GM19238 (cell line): ENCODE results near the gene RCOR2.
"Not testable (repeated sequence)": the region's sequence is repeated elsewhere in the genome, so short reads cannot be mapped to it uniquely, and the experiment has no call there.

Experiments
- DNase-seq: peaks from one replicate; pipeline ENCODE4 v3.0.0; 2011; ENCODE audit warnings: low spot score; ENCODE audit not compliant: insufficient read length

RCOR2 gene

DNA sequence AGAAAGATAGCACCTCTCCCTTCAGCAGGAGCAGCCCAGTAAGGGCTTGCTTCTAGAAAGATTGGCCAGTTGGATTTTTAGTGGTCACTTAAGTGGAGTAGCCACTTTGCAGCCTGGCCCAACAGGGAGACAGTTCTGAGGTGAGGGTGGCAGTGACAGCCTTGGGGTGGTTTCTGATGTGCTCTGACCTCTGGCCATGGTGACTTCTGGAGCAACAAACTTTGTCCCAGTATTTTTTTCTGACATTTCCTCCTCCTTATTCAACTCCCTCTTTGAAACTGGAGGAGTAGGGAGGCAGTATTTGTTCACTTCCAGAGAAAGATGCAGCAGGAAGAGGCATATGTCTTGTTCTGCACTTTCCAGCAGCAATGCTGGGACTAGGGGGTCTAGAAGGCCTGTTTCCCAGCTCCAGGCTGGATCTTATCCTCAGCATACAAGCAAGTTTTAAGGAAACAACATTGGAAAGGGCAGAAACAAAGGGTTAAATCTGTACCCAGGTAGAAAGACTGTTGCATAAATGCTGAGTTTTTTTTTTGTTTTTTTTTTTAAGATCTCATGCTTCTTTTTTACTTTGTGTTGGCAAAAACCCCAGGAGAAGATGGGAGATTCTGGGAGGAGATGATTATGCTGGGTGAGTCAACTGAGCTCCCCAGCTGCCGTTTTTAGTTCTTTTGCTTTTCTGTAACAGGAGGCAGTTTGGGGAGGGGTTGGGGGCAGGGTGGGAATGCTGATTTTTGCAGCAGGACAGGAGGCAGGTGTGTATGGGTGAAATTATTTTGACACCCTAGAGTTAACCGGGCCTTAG, 37.2 kb downstream of the RCOR2 start:
- no peak for DNase-seq

DNA sequence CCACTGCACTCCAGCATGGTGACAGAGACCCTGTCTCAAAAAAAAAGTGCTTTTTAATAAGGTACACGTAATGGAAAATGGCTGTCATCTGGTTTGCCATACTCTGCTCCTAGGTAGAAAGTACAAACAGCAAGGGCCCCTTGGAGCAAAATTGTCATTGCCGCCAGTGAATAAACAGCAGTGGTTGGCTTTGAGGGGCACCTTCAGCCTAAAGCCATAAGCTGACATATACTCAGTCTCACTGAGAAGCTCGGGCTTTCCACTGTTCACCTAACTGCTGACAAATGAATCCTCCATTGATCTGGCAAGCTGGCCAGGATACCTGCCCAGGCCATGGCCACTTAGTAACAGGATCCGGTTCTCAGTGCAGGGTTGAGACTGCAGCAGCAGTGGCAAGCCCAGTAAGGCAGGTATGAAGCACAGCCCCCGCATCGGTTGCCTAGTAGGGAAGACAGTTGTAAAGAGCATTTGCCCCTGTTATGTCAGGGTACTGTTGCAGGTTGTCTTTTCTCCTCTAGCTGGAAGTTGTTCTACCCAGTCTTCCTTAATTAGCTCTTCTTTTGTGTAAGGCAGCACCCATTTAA, 39.2 kb downstream of the RCOR2 start:
- DNase-seq, result no peak

DNA sequence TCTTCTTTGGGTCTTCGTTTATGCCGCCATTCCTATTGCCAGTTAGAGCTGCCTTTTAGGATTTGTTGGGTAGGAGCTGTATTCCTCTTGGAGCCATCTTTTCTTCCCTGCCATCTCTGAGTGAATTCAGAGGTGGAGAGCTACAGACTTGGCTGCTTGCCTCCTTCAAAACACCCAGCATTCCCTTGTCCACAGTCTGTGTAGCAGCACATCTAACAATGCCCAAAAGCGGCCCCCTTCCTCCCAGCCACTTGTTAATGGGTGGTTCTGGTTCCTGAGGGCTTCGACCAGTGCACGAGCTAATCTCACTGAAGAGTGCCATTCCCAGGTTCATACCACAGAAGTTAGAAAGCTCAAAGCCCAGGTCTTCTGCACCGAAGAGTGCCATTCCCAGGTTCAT, 40.3 kb downstream of the RCOR2 start:
- no peak for DNase-seq

DNA sequence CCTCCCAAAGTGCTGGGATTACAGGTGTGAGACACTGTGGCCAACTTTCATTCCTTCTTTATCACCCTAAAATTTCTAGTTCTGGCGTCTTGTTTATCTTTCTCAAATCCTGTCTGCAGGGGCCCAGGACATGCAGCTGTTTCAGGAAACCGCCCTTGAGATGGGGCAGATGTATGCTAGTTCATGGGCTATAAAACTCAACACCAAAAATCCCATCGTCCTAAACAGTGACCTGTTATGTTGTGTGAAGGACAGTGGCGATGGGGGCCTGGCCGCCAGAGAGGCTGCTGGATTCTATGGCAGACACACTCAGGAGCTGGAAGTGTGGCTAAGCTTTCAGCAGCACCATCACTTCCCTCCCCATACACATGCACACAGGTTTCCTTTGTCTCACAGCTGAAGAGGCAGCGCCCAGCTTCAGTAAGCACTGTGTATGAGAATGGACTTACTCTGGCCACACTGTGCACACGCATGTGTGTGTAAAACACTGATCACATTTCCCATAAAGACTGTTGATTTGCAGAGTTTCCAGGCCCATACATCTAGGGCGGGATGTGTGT, 41.4 kb downstream of the RCOR2 start:
- DNase-seq, result no peak

DNA sequence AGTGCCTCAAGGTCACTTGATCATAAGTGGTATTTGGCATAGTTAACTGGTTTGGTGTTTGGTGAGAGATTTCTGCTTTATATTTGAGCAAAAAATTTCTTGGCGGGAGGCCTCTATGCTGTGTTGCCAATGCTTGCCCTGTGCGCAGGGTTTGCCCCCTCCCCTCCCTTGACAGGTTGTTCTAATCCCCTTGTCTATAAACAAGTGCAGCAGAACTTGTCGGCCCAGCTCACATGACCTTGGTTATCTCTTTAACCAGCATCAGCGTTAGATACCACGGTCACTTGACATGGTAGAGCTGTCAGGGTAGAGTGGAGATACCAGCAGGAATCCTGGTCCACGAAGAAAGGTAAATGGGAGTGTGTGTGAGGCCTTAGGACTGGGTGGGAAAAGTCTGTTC, 42.5 kb downstream of the RCOR2 start:
- DNase-seq, result no peak

DNA sequence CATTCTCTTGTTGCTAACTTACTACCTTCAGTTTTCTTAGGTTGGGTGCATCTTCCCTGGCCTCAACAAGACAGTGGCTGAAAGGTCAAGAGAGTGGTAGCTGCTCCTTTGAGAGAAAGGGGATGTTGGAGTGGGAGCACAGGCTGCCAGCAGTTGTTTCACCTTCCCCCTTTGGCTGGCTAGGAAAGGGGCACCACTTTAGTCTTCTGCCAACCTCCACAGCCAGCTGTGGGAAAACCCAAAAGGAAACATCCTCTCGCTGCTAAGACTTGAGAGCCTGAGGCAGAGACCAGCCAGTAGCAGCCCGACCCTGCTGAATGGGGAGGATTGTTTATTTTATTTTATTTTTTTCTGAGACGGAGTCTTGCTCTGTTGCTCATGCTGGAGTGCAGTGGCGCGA, 43.7 kb downstream of the RCOR2 start:
- DNase-seq, result no peak

DNA sequence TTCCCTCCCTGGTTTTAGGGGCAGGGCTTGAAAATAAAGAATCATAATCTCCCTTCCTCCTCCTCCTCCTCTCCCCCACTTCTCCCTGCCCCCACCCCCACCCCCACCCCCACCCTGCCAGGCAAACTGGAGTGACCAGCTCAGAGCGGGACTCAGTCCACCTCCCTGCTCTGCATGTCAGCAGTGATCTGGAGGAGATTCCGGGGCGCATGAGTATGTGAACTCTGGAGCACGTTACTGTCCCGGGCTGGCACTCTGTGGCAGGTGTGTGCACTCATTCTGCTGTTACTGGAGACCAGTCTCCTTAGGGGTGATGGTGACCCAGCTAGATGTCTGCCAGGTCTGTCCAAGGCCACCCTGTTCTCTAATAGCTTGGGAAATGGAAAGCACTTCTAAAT, 44.2 kb downstream of the RCOR2 start:
- DNase-seq, result no peak

DNA sequence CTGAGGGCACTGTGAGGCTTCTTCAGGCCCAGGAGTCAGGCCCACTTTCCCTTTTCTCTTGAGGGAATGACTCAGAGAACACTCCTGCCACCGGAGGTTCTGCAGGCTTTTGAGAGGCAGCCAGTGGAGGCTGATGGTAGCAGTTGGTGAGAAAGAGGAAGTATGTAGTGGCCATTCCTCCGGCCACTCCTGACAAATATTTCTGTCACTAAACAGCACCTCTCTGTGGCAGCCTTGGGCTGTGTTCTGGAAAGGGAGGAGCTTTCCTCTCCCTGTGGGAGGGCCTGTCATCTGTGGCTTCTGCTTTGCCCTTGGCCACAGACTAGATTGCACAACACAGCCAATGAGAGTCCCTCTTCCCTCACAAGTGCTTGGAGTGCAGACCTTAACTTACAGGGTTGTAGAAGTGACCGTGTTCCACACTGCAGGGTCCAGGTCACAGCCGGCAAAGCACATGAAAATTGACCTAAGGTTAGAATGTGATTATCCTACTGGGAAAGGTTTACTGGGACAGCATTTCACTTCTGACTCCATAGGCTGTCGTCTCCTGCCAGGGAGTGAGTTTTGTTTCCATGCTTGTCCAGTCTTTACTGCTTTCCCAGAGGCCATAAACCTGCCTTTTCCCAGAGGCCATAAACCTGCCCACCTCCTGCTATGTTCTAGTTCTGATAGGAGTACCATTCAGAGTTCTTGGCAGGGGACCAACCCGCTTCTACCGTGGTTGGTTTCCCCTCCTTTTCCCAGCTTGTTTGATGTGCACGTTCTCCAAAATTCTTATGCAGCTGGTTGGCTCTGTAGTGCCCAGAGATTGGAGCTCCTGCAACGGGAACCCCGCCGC, 44.8 kb downstream of the RCOR2 start:
- peak; percentile 67 for DNase-seq

DNA sequence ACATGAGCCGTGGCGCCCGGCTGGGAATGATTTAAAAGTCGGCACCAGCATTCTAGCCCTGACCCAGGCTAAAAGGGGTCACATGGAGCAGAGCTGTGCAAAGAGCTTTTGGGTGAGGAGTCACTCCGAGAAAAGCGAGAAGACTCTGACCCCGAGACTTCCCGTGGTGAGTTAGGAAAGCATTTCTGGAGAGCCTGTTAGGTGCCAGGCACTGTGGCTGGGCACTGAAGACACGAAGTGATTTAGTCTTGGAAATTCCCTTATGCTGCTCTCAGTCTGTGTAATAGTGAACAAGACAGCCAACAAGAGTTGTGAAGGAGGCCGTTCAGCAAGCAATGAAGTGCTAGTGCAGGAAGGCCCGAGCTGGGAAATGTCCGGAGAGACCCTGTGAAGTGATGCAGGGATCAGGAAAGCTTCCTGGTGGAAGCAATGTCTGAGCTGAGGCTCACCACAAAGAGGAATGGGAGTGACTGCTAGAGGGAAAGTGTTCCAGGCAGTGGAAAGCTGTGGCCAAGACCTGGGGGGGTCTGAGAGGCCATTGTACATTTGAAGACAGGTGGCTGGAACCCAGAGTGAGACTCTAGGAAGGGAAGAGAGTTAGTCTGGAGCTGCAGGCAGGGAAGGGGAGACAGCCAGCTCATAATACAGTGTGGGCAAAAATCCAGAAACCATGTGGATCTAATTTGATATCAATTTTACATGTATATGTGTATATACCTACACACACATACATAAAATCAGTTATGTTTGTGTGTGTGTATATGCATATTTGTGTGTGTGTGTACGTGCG, 46.4 kb downstream of the RCOR2 start:
- no peak for DNase-seq

DNA sequence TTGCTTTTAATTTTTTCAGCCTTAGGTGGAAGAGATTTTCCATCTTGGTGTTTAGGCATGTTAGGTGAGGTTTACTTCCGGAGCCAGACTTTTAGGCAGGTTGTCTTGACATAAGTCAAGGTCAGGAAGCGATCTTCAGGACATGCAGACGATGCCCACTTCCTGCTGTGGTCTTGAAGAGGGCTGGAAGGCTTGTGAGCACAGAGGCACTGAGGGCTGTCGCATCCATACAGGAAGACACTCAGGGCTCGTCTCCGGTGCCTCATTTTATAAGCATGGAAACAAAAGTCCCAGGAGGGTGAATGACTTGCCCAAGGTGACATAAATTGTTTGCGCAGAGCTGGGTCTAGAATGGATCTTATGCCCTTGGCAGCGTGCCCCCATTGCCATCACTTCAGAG, 47.3 kb downstream of the RCOR2 start:
- DNase-seq, result no peak

DNA sequence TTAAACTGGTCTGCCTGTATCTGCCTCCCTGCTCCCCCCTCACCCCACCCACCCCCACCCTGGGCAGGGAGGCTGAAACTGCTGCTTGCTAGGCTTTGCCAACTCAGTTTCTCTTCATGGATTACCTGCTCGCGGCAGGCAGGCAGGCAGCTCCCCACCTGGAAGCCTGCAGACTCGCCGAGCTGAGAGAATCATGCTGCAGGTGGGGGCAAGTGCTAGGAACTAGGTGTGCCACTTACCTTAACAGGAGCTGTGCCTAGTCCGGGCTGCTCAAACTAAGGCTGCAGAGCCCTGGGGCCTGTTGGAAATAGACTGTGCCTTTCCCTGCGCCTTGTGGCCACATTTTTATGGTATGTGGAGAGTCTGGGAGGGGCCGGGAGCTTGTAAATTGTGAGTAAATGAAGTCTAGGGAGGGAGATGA, 47.8 kb downstream of the RCOR2 start:
- DNase-seq, result no peak

DNA sequence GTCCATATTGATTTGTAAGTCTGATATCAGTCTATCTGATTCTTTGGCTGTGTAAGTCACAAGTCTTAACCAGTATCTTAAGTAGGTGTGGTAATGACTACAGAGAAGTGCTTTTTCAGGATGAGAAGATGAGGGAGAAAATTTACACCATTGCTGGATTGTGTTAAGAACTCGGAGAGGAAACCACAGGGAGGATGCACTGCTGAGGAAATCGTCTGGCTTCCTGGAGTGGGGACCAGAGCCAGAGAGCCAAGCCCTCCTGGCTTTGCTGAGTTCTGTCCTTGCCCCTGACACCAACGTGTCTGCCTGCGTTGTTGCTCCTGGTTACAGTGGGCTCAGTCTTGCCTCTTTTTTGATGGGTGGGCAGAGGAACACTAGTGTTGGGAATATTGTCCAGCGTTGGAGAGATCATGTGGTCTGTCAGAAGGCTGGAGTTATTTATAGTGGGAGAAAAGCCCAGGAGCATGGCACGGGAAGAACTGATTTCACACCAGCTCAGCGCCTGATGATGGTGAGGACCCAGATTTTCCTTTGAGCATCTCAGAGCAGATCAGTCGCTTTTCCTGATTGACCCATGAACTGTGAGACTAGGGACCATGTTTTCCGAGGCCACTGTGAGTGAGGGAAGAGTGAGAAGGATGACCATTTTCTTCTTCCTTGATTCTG, 48.4 kb downstream of the RCOR2 start:
- no peak for DNase-seq

DNA sequence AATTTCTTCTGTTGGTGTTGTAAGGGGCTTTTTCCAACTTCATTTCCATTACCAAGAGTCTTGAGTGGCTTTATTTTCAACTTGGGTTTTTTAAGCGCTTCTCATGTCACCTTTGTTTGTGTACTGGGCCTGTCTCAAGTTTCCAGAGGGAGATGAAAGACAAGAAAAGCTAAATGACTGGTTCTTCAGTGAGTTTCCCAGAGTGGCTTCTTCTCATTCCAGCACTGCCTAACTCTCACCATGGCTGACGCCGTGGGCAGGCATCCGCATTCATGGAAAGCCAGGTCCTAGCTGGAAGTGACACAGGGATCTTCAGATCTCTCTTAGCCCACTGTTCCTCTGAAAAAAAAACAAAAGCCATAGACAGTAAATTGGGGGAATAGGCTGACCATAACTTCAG, 49.5 kb downstream of the RCOR2 start:
- no peak for DNase-seq

DNA sequence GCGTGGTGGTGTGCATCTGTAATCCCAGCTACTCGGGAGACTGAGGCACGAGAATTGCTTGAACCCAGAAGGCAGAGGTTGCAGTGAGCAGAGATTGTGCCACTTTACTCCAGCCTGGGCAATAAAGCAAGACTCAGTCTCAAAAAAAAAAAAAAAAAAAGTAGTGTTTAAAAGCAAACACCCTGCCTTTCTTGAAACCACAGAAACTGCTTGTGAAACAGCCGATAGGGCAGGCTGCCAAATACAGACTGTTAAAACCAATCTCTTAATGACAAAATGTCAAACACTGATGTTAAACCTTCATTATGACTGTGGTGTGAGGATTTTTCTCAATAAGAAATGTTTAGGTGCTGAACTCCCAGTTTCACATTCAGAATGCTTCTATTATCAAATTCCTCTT, 50.8 kb downstream of the RCOR2 start:
- peak; percentile 66 for DNase-seq

DNA sequence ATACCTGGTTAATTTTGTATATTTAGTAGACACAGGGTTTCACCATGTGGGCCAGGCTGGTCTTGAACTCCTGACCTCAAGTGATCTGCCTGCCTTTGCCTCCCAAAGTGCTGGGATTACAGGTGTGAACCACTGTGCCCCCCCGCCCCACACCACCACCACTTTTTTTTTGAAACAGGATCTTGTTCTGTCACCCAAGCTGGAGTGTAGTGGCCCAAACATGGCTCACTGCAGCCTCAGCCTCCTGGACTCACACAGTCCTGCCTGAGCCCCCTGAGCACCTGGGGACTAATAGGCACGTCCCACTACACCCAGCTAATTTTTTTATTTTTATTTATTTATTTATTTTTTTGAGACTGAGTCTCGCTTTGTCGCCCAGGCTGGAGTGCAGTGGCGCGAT, 53.3 kb downstream of the RCOR2 start:
- not testable (repeated sequence) for DNase-seq

DNA sequence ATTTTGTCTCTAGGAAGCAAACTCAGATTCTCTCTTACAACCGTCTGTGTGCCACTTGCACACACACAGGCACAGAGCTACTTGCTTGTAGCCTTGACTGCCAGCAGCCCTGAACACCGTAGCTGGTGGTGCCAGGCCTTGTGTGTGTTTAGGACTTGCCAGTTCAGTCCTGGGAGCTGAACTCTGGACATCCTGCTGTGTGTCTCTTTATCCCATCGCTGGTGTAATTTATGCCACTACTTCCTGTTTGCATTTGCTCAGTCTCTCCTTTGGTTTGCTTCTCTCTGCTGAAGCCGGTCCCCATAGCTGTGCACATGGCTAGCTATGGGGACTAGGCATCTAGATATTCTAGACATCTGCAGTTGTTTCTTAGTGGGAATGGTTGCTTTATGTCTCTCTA, 54.0 kb downstream of the RCOR2 start:
- DNase-seq, result no peak
